Fibroblast of skin of left biceps (primary cell): Measurements from ENCODE around the gene BPTF.
"Not testable (repeated sequence)": the region's sequence is repeated elsewhere in the genome, so short reads cannot be mapped to it uniquely, and the experiment has no call there.

Experiments used
- DNase-seq, 2 experiments: peaks; one replicate each; pipeline ENCODE4 v3.0.0-alpha.2; 2013; ENCODE audit warnings: low read depth in 2 of 2

Gene BPTF

DNA sequence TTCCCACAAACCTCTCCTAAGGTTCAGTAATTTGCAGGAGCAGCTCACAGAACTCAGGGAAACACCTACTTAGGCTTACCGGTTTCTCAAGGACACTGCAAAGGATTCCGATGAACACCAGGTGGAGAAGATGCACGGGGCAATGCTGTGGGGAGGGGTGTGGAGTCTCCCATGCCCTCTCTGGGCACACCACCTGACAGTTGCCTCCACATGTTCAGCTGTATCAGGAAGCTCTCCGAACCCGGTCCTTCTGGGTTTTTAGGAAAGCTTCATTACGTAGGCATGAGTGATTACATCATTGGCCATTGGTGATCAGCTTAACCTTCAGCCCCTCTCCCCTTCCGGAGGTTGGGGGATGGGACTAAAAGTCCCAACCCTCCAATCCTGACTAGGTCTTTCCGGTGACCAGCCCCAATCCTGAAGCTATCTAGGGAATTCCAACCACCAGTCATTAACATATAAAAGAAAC is 149.3 kb downstream of the BPTF start:
- no peak for DNase-seq

DNA sequence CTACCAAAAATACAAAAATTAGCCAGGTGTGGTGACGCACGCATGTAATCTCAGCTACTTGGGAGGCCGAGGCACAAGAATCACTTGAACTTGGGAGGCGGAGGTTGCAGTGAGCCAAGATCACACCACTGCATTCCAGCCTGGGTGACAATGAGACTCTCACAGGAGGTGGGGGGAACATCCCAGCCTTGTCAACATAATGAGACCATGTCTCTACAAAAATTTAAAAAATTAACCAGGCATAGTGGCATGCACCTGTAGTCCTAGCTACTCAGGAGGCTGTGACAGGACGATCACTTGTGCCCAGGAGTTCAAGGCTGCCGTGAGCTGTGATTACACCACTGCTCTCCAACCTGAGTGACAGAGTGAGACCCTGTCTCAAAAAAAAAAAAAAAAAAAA is 151.0 kb downstream of the BPTF start:
- DNase-seq: not testable (repeated sequence)

DNA sequence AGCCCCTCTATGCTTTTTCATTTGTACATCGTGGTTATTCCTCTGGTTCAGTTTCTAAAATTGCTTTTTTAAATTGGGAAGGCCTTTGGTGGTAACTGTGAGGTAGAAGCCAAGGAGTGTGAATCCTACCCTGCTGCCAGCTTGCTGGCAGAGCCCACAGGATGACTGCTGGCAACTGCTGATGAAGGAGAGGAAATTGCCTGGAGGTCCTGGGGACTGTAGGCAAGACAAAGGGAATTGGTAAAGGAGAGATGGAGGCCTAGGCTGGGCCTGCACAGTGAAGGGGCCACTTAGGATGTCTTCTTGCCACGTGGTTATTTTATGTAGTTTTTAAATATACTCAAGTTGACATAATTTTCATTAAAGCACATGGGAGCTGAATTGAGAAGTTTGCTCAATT is 155.2 kb downstream of the BPTF start:
- no peak for DNase-seq

DNA sequence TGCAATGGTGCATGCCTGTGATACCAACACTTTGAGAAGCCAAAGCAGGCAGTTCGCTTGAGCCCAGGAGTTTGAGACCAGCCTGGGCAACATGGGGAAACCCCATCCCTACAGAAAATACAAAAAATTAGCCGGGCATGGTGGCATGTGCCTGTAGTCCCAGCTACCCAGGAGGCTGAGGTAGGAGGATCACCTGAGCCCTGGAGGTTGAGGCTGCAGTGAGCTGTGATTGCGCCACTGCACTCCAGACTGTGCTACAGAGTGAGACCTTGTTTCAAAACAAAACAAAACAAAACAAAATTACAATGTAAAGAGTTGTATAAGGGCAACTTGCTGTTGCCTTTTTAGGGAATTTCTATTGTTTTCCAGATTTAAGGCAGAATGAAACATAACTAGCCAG is 155.6 kb downstream of the BPTF start:
- not testable (repeated sequence) for DNase-seq

DNA sequence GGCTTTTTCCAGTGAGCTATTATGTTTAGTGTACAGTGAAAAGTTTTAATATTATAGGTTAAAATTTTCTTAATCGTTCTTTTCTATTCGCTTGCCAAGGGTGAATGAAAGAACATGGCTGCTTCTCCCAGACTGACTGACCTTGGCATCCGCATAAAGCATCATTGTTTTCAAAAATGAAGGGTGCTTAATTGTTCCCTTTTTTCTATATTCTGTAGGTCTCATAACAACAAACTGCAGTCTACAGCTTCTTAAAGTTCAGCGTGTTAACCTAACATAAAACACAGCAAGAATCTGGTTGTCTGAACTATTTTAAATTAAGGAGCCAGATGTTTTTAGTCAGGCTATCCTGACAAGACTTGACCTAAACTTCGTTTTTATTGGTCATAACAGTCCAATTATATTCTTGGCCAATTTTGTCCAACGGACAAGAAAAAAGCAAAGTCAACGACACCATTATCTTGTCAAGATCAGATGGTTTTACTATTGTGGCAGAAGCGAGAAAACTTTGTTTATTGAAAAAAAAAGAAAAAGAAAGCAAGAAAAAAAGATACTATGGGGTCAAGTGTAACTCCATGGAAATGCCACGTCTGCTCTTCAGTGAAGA is 156.8 kb downstream of the BPTF start:
- DNase-seq: no peak

DNA sequence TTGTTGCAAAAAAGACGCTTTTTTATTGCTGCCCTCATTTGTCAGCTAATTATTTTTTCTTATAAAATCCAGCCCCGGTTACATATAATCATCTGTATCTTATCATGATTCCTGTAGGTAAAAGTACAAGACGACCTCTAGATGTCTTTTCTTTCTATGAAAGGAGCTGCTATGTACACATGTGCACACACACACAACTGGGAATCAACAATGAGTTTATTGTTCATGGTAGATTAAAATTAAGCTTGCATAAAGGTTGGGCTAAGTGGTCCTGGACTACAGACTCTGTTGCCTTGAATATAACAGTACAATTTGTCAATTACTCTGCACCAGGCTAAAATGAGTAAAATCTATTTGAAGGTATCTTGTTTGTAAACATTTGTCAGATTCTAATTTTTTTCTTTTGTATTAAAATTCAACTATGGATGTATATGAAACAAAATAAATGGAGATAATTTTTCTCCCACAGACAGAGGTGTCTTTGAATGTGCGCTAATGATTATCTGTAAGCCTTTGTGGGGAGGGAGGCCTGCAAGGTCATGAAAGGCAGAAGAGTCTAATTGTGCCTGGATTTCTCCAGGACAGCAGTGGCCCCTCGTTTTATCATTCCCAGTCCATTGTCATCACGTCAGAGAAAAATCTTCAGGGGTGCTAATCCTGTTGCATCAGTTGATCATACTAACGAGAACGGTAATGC is 157.5 kb downstream of the BPTF start:
- no peak for DNase-seq

DNA sequence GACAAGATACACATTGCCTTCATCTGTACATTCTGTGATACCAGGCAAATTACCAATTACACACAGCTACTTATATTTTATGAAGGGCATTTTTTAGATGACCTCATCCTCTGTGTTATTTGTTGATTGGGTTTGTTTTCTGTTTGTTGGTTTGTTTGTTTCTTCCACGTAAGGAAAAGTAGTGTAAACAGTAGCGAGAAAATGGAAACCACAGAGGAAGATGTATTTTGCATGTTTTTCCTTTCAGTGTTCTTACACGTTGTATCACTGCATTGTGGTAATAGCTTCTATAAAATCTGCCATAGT is 158.0 kb downstream of the BPTF start:
- DNase-seq: no peak

DNA sequence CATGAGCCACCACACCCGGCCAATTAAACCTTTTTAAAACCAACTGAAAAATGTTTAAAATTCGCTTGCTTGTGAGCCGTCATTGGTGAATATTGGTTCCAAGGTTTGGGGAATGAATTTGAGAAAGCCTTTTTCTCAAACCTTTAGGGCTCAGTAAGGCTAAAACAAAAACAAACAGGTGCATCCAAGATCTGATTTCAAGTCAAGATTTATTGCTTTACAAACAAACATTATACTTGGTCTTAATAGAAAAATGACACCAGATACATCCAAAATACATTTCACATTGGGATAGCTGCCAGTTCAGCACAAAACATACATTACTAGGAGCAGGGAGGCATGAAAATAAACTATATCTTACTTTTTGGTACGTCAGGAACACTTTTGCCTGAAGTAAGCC is 165.6 kb downstream of the BPTF start:
- DNase-seq: no peak

DNA sequence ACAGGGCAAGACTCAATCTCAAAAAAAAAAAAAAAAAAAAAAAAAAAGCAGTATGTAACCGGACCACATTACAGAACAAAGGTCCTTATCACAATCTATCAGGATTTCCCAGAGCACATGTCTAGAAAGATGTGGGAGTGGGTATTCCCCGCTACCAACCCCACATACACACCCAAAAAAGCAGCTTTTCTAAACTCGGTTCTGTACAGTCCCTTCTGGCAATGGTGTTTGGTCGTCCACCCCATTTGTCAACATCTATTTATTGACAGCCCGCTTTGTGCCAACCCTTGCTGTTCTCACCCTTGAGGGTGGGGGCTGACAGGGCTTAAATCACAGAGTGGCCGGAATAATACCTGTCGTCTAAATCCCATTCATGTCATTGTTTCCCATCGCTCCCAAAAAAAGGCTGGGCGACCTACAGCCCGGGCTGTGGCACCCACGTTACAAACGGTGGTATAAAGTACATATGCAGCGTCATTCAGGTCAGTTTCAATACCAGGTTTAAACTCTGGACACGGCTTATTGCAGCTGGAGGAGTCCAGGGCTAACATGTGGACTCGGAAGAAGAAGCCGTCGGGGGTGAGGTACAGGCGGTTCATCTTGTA is 167.3 kb downstream of the BPTF start:
- no peak for DNase-seq

DNA sequence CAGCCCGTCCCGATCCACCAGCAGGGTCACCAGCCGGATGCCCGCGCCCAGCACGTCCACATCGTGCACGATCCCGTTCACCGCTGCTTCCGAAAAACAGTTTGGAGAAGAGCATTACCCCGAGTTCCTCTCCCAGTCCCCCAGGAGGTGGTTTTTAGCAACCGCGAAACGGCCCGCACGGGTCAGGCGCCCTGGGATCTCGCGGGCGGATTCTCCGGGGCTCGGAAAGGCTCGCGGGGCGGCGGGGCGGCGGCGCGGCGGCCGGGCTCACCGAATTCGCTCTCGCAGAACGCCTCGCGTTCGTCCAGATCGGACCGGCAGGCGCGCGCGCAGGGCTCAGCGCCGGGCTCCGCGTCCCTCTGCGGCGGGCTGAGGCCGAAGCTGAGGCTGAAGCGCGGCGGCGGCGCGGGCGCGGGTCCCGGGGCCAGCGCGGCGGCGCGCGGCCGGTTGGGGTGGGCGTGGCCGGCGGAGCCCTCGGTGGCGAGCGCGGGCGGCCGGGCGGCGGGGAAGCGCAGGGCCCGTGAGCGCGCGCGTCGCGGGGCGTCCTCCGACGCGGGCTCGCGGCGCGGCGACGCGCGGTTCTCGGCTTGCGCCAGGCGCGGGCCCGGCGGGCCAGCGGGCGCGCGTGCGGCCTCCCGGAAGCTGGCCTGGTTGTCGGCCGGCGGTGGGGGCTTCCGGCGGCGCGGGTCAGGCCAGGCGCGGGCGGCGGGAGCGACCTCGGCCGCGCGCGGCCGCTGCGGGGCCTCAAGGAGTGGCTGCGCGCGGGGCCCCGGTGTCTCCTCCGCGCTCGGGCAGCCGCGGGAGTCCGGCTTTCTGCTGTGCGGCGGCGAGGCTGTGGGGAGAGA is 168.1 kb downstream of the BPTF start:
- DNase-seq: peak; percentile 62 to 64

DNA sequence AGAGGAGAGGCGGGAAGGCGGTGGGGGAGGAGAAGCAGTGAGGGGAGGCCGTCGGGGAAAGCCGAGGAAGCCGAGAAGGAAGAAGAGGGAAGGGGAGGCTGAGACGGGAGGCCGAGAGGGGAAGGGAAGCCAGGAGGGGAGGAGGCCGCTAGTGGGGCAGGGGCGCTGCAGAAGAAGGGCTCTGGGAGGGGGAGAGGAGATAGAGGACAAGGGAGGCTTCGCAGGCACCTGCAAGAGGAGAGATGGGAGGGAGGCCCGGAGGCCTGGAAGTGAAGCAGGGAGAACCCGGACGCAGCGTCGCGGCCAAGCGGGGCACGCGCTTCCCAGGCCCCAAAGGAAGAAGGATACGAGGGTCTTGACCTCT is 168.7 kb downstream of the BPTF start:
- DNase-seq: no peak

DNA sequence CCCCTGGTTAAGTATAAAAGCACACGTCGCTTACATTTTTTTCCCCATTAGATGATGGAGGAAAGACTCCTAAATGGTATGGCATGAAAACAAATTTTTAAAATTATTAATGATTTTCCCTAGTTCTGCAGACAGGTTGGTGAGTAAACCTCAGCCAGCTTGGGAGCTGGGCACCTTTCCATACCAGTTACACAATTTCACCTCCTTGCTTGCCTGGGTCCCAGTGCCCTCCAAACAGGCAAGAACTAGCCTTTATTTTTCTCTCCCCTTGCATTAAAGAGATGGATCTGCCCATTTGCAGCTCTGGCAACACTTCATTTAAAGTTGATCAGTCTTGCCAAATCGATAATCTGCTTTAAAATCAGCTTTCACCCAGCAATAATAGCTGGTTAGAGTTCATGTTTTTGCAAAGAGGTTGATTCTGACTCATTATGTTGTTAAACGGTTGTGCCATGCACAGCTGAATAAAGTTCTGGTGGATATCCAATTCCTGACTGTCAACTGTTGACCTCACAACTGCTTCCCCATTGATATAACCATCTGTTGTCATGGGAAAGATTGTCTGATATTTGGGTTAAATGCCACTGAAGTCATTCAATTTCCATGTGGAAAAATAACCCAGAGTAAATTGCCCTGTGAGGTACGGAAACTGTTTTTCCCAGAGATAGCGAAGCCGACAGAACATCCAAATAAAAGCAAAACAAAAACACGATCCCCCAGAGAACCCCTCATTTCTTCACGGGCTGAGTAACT is 169.7 kb downstream of the BPTF start:
- no peak for DNase-seq

DNA sequence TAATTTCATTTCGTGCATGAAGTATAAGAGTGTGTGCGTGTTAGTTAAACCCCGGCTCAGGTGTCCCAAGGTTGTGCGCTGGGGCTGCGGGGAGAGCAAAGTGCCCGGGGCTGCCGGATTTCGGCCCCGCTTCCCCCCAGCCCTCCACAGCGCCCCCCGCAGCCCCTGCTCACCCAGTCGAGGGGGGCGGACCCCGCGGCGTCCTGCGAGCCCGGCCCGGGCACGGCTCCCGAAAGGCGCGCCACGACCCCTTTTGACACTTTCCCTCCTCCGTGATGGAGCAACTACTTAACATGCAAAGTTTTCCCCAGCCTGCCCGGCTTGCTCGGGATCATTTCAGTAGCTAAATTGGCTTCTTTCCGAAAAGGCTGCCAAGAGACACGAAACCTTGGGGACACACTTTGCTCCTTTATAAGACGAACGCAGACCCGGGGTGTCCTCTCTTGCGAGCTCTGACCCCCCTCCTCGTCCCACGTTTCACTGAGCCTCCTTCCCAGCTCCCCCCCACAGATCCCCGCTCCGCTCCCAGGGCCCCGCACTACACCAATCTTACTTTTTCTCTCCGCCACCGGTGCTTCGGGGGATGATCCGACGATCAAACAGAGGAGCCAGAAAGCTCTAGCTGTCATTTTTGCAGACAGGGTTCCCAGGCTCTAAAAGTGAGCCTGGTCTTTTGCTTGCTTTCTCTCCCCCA is 170.4 kb downstream of the BPTF start:
- no peak for DNase-seq

DNA sequence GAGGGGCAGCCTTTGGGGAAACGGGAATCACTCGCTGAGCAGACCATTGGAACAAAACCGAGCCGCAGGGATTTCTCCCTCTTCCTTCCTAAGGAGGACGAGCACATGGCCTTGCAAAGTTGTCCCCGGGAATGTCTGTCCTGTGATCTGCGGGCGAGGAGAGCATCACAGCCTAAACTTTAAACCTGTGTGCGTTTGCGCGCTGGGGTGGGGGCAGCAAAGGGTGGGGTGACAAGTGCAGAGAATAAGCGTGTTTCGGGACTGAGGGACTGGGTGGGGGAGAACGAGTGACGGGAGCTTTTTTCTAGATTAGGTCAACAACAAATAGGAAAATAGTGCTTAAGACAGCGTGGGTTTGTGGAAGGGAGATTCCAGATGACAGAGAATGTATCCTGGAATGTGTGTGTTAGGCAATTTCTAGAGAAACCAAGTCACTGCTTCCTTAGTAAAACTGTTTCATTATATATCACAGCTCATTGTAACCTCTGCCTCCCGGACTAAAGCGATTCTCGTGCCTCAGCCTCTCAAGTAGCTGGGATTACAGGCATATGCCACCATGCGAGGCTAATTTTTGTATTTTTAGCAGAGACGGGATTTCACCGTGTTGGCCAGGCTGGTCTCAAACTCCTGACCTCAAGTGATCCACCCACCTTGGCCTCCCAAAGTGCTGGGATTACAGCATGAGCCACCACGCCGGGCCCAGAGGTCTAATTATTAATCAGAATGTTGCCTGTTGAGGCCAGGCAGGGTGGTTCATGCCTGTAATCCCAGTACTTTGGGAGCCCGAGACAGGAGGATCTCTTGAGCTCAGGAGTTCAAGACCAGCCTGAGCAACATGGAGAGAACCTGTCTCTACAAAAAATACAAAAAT is 171.2 kb downstream of the BPTF start, which contains the start of gene C17orf58:
Gene C17orf58 (minus strand): TSS at position 169 of the 871 bp plus-strand sequence. CDS start 271 bp downstream, outside the sequence.
- not testable (repeated sequence) for DNase-seq

DNA sequence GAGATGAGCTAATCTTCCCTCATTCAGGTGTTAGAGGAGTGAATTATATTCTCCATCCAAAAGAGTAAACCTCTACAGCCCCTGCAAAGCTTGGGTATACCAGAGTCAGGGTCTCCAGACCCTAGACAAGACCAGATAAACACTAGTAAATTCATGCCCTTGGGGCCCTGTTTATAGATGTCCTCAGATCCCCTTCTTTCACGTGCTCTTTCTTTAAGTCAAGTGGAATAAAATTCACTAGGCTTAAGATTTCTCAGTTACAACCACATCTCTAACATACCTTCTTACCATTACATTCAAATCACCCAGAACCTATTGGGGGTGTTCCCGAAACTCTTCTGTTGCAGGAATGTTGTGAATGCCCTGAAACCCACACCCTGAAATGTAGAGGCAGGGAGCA is 173.2 kb downstream of the BPTF start:
- no peak for DNase-seq

DNA sequence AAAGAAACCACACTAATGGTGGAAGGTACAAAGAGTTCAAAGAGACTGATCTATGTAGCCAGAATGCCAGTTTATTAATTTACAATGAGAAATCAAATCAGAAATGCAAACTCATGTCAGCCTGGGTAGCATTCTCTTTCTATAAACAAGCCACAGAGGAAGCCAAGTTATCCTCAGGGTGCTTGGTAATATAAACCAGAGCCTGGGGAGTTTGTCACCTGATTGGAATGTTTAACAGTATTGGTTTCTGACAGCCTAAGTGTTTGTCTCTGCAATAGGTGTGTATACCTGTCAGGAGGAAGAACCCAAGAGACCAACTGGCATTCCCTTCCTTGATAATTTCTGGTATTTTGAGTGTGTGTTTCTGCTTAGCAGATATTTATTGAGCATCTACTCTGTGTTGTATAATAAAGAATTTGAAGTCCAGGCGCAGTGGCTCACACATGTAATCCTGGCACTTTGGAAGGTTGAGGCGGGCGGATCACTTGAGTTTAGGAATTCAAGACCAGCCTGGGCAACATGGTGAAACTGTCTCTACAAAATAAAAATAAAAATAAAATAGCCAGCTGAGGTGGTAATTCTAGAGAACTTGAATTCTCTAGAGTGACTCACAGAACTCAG is 174.1 kb downstream of the BPTF start:
- no peak for DNase-seq

DNA sequence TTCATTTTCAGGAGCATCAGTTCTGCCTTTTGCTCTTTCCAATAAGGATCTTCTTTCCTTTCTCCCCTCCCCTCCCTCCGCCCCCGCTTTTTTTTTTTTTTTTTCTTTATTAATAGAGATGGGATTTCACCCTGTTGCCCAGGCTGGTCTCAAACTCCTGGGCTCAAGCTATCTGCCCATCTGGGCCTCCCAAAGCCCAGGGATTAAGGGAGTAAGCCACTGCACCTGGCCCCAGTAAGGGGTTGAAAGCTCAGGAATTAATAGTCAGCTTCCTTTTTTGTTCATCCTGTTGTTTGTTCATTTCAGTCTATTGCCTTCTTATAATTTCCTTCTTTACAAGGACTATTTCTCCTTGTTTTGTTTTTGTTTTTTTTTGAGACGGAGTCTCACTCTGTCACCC is 178.9 kb downstream of the BPTF start:
- no peak for DNase-seq

DNA sequence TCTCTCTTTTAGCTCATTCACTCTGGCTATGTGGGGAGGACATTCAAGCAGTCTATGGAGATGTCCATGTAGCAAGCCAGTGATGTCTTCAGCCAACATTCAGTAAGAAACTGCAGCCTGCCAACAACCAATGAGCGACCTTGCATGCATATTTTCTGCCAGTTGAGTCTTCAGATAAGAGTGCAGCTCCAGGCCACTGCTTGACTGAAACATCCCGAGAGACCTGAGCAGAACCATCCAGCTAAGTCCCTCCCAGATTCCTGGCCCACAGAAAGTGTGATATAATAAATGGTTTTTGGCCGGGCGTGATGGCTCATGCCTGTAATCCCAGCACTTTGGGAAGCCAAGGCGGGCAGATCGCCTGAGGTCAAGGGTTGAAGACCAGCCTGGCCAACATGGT is 181.5 kb downstream of the BPTF start:
- no peak for DNase-seq

DNA sequence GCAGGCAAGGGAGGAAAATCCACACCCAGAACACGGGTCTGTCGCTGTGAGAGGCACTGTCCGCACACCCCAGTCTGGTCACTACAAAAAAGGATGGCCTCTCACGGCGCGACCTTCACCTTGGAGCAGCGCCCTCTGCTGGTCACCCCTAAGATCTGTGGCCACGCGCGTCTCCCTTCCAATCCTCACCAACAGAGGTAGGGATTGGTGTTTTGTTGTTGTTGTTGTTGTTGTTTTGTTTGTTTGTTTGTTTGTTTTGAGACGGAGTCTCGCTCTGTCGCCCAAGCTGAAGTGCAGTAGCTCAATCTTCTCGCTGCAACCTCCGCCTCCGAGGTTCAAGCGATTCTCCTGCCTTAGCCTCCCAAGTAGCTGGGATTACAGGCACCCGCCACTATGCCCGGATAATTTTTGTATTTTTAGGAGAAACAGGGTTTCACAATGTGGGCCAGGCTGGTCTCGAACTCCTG is 185.9 kb downstream of the BPTF start:
- no peak for DNase-seq

DNA sequence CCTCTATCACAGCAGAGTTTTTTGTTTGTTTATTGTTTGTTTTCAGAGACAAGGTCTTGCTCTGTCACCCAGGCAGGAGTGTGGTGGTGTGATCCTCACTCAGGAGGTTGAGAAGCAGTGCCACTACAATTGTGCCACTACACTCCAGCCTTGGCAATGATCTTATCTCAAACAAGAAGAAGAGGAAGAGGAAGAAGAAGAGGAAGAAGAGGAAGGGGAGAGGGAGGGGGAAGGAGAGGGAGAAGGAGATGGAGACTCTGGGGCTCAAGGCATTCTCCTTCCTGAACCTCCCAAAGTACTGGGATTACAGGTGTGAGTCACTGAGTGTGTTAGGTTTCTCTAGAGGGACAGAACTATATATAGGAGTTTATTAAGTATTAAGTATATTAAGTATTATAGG is 188.1 kb downstream of the BPTF start:
- DNase-seq: no peak
